NCI-H526 (cell line): ENCODE results near the gene RNF157.
"Not testable (repeated sequence)": the region's sequence is repeated elsewhere in the genome, so short reads cannot be mapped to it uniquely, and the experiment has no call there.

Experiments used
- DNase-seq, 2 experiments: peaks; one replicate each; lab custom pipeline; 2025; lab: John Stamatoyannopoulos, UW

The RNF157 gene

GRCh38 chr17:76254275-76254674 lies 14.0 kb upstream of the RNF157 start:
- DNase-seq = no peak

GRCh38 chr17:76253841-76254240 lies 13.5 kb upstream of the RNF157 start:
- no peak for DNase-seq

- DNase-seq = not testable (repeated sequence)
Measured at GRCh38 chr17:76252967-76253766, 12.9 kb upstream of the RNF157 start.

- DNase-seq = no peak
Measured at GRCh38 chr17:76252040-76252954, 12.0 kb upstream of the RNF157 start.

GRCh38 chr17:76251478-76252039 lies 11.3 kb upstream of the RNF157 start:
- DNase-seq = no peak

DNA sequence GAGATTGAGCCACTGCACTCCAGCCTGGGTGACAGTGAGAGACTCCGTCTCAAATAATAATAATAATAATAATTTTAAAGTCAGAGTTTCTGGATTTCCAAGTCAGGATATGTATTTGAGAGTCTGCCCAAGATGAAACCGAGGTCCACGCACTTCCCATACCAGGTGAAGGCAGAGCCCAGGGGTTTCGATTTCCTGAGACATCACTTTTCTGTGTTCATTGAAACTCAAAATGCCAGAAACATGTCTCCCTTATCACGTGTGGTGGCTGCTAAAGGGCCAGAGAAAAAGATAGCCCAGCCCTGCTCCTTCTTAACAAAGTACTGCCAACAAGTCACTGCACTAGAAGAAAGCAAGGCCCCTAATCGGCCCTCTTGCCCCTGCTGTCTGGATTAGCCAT lies 9.8 kb upstream of the RNF157 start:
- DNase-seq = no peak

DNA sequence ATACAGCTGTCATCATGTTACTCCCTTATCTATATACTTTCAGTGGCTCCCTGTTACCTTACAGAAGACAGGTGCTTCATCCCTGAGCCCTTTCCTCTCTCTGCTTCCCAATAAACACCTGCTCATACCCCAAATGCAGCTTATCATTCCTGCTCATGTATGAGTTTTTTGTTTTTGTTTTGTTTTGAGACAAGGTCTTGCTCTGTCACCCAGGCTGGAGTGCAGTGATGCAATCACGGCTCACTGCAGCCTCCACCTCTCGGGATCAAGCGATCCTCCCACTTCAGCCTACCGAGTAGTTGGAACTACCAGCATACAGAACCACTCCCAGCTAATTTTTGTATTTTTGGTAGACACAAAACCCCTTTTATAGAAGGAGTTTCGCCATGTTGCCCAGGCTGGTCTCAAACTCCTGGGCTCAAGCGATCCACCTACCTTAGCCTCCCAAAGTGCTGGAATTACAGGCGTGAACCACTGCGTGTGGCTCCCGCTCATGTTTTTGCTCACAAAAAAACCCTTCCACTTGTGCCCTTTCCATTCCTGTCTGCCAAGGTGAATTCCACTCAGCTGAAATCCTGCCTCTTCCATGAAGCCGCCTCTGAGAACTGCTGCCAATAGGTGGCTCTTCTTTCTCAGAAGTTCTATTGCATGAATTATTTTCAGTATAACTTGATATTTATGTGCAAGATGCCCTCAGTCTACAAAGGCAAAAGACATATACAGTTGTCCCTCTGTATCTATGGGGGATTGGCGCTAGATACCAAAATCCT lies 7.9 kb upstream of the RNF157 start:
- no peak for DNase-seq

DNA sequence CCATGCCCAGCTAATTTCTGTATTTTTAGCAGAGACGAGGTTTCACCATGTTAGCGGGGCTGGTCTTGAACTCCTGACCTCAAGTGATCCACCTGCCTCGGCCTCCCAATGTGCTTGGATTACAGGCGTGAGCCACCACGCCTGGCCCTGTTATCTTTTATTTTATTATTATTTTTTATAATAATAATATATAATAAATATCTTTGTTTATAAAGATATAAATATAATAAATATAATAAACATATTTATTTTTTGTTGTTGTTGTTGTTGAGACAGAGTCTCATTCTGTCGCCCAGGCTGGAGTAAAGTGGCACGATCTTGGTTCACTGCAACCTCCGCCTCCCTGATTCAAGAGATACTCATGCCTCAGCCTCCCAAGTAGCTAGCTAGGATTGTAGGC lies 7.0 kb upstream of the RNF157 start:
- no peak for DNase-seq

GRCh38 chr17:76246080-76247066 lies 6.1 kb upstream of the RNF157 start:
- no peak for DNase-seq

DNA sequence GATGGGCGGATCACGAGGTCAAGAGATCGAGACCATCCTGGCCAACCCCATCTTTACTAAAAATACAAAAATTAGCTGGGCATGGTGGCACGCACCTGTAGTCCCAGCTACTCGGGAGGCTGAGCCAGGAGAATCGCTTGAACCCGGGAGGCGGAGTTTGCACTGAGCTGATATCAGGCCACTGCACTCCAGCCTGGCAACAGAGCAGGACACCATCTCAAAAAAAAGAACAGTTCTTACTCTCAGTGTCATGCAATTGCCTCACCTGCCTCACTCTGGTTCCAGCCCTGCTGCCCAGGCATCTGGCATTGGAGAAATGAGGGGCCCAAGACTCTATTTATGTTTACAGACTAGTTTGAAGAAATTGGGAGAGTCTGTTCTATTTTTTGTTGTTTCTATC lies 4.4 kb upstream of the RNF157 start:
- not testable (repeated sequence) for DNase-seq

- peak in 1 of 2 experiments; percentile 56 for DNase-seq
Measured at GRCh38 chr17:76243826-76244679, 3.8 kb upstream of the RNF157 start.

DNA sequence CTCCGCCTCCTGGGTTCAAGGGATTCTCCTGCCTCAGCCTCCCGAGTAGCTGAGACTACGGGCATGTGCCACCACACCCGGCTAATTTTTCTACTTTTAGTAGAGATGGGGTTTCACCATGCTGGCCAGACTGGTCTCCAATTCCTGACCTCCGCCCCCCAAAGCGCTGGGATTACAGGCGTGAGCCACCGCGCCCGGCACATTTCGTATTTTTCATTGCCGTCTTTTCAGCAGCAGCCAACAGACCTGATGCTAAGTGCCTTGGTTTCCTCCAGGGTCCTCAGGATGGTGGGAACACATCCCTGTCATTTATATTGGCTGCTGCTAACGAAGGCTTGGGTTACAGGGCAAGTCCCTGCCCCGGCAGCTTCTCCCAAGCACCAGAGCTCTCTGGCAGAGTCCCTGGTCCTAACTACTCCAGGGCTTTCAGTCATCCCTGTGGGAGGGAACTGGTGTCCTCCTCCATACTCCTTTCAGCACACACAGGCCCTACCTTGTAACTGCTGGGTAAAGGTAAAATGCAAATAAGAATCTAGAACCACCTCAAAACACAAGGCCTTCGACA lies 1.5 kb upstream of the RNF157 start:
- DNase-seq = no peak

GRCh38 chr17:76241204-76241538 lies 878 bp upstream of the RNF157 start:
- DNase-seq = no peak

DNA sequence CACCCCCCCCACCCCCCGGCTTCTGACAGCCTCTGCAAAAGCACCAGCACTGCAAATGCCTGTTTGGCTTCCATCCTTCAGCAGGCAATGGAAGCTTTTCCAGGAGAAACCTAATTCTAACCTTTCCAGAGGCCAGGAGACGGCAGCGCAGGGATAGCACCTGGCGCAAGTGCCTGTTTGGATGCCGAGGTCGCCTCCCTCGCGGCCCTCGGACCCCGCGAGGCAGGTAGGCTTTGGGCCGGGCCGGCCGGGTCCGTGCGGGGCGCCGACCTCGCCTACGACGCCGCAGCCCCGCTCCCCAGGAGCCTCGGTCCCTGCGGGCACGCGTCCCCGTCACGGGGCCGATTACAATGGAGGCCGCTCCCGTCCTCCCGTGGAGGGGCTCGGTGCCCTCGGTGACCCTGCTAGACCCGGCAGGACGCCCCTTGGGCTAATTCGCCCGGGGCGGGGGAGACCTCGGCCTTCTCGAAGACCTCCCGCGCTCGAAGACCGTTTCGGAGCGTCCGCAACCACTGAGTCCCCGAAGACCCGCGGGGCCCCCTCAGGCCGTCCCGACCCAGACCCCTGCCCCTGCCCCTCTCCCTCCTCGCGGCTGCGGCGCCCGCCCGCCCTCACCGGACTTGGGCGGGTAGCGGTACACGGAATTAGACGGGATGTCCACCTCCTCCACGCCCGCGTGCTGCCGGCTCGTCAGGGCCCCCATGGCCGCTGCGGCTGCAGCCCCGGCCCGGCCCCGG lies 587 bp downstream of the RNF157 start:
- DNase-seq = peak in 1 of 2 experiments; percentile 23

DNA sequence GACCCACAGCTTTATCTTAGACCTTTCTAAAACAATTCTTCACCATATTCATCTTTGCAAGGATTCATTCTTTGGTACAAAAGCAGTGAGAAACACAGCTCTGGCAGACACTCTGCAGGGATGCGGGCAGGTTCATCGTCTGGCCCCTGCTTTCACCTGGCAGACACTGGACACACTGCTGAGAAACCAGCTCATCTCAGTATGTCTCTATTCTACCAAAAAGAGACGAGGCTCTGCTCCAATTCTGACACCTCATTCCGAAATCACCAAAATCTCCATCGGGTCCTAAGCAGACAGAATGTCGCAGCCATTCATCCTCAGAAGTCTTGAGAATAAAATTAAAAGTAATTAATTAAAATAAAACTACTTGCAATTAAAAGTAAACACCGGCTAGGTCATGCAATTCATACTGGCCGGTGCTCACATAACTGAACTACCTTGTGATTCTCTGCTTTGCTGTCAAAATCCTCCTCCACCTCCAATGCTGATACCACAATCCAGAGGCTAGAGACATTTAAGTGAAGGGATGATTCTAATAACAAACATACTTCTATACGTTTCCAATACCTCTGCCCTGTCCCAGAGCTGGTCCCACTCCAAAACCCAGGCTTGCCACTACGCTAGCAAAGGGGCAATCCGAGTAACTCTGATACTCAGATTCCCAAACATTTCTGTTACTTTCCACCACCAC lies 1.3 kb downstream of the RNF157 start:
- no peak for DNase-seq

DNA sequence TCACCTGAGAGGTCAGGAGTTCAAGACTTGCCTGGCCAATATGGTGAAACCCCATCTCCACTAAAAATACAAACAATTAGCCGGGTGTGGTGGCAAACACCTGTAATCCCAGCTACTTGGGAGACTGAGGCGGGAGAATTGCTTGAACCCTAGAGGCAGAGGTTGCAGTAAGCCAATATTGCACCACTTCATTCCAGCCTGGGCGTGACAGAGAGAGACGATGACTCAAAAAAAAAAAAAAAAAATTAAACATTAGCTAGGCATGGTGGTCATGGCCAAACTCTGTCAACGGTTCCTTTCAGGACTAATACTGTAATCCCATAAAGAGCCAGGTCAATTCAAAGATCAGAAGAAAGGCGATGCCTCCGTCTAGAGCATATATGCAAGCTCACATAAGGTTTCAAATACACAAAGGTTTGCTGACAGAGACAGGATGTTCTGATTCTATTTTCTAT lies 2.4 kb downstream of the RNF157 start:
- no peak for DNase-seq

GRCh38 chr17:76236603-76237002 lies 3.7 kb downstream of the RNF157 start:
- DNase-seq = no peak

GRCh38 chr17:76235883-76236282 lies 4.4 kb downstream of the RNF157 start:
- no peak for DNase-seq
